Keratinocyte (primary cell): ENCODE results near the gene FEM1A.

Experiments used
- CTCF ChIP-seq, 3 experiments: IDR thresholded peaks in 1 of 3; conservative IDR thresholded peaks in 1 of 3; optimal IDR thresholded peaks in 1 of 3; 2 replicates in 2 of 3; 3 replicates in 1 of 3; pipeline versions ENCODE3 to v1.5.1; 2011; ENCODE audit warnings: low read length in 3 of 3, mild to moderate bottlenecking in 3 of 3, moderate library complexity in 2 of 3, control low read depth in 1 of 3, inconsistent platforms in 1 of 3; ENCODE audit not compliant: insufficient read depth in 2 of 3; ENCODE audit errors: extremely low read depth in 1 of 3
- EZH2 ChIP-seq: IDR thresholded peaks from one replicate; pipeline ENCODE4 v1.6.1; 2012; ENCODE audit warnings: inconsistent platforms, mild to moderate bottlenecking, low read length, moderate library complexity

- no peak for TF ChIP-seq CTCF (optimal IDR thresholded peaks at IDR 0.05 in 1 of 3, IDR thresholded peaks at IDR 0.05 in 1 of 3, conservative IDR thresholded peaks at IDR 0.05 in 1 of 3; ENCODE audit: extremely low read depth in 1 of 3, insufficient read depth in 2 of 3, low read length in 3 of 3)
- no peak for TF ChIP-seq EZH2
Measured at GRCh38 chr19:4759388-4760284, 31.9 kb upstream of the FEM1A start.
